ENCODE measurements around the gene ASCC1. TPM values are rescaled to one million over a fixed set of nuclear protein-coding genes. Genes with fewer than 3 reads are reported as not detected.

ASCC1 gene
- total and polyA plus RNA-seq, 2 of the 13 experiments (the other 11 are each of a cell fraction or from before 2014, with no cell fraction given): 21.6 to 30.1 TPM

DNA sequence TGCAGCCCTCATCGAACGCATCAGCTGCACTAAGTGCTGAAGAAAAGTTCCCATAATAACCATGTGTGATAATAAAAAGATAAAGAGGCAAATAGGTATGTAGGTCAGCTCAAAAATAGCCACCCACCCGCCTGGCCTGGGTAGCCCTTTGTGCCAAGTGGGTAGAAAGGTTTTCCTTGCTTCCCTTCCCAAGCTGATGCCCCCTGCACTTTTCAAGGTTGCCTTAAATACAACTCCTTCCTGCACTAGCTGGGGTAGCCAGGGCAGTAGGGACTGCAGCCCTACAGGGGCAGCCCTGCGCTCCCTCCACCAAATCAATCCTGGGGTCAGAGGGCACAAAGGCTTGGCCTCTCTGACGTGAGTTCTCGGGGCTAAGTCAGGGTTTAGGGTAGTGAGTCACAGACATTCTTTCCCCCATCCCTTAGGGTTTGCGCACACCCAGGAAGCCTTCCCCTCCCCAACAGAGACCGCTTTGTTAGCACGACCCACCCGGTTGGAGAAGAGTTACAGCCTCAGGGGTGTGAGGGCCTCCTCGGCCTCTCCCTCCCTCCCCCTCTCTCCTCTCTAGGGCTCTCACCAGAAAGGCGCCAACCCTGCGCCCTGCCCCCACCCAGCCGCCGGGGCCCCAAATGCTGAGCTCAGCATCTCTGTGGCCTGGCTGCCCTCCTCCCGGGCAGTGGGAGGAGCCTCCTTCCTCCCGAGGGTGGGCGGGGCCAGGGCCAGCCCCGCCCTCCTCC, 44.3 kb upstream of the ASCC1 start (continued):
- TF ChIP-seq, protein P1, sequence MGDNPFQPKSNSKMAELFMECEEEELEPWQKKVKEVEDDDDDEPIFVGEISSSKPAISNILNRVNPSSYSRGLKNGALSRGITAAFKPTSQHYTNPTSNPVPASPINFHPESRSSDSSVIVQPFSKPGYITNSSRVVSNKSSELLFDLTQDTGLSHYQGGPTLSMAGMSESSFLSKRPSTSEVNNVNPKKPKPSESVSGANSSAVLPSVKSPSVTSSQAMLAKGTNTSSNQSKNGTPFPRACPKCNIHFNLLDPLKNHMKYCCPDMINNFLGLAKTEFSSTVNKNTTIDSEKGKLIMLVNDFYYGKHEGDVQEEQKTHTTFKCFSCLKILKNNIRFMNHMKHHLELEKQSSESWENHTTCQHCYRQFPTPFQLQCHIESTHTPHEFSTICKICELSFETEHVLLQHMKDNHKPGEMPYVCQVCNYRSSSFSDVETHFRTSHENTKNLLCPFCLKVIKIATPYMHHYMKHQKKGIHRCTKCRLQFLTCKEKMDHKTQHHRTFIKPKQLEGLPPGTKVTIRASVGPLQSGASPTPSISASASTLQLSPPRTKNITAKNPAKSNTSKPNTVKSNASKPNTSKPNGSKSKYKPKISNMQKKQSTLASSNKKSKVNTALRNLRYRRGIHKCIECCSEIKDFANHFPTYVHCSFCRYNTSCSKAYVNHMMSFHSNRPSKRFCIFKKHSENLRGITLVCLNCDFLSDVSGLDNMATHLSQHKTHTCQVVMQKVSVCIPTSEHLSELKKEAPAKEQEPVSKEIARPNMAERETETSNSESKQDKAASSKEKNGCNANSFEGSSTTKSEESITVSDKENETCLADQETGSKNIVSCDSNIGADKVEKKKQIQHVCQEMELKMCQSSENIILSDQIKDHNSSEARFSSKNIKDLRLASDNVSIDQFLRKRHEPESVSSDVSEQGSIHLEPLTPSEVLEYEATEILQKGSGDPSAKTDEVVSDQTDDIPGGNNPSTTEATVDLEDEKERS (CRISPR knock-in tag; IDR thresholded peaks at IDR 0.05): peak; percentile 66; the same call in 1 of the 2 replicates
- TF ChIP-seq NCOA2 (CRISPR knock-in tag; IDR thresholded peaks at IDR 0.05) (peak; percentile 47), ZNF782 (CRISPR knock-in tag; IDR thresholded peaks at IDR 0.05; ENCODE audit: borderline replicate concordance) (peak; percentile 41; the same call in 1 of the 2 replicates), TARDBP (CRISPR knock-in tag; IDR thresholded peaks at IDR 0.05) (peak; percentile 80), TMF1 (CRISPR knock-in tag; IDR thresholded peaks at IDR 0.05; ENCODE audit: low read depth) (peak; percentile 38; the same call in 1 of the 2 replicates), THAP8 (CRISPR knock-in tag; IDR thresholded peaks at IDR 0.05; ENCODE audit: borderline replicate concordance) (no peak; the same call in 1 of the 2 replicates), AHR (CRISPR knock-in tag; IDR thresholded peaks at IDR 0.05) (no peak), HHEX (CRISPR knock-in tag; IDR thresholded peaks at IDR 0.05) (no peak), ETS1 (CRISPR knock-in tag; IDR thresholded peaks at IDR 0.05) (no peak), ATF3 (CRISPR knock-in tag; IDR thresholded peaks at IDR 0.05) (peak; percentile 62; the same call in 1 of the 2 replicates)
- TF ChIP-seq, protein P2, sequence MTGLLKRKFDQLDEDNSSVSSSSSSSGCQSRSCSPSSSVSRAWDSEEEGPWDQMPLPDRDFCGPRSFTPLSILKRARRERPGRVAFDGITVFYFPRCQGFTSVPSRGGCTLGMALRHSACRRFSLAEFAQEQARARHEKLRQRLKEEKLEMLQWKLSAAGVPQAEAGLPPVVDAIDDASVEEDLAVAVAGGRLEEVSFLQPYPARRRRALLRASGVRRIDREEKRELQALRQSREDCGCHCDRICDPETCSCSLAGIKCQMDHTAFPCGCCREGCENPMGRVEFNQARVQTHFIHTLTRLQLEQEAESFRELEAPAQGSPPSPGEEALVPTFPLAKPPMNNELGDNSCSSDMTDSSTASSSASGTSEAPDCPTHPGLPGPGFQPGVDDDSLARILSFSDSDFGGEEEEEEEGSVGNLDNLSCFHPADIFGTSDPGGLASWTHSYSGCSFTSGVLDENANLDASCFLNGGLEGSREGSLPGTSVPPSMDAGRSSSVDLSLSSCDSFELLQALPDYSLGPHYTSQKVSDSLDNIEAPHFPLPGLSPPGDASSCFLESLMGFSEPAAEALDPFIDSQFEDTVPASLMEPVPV (CRISPR knock-in tag; IDR thresholded peaks at IDR 0.05): peak; percentile 84; the same call in 1 of the 2 replicates
- TF ChIP-seq, protein P3, sequence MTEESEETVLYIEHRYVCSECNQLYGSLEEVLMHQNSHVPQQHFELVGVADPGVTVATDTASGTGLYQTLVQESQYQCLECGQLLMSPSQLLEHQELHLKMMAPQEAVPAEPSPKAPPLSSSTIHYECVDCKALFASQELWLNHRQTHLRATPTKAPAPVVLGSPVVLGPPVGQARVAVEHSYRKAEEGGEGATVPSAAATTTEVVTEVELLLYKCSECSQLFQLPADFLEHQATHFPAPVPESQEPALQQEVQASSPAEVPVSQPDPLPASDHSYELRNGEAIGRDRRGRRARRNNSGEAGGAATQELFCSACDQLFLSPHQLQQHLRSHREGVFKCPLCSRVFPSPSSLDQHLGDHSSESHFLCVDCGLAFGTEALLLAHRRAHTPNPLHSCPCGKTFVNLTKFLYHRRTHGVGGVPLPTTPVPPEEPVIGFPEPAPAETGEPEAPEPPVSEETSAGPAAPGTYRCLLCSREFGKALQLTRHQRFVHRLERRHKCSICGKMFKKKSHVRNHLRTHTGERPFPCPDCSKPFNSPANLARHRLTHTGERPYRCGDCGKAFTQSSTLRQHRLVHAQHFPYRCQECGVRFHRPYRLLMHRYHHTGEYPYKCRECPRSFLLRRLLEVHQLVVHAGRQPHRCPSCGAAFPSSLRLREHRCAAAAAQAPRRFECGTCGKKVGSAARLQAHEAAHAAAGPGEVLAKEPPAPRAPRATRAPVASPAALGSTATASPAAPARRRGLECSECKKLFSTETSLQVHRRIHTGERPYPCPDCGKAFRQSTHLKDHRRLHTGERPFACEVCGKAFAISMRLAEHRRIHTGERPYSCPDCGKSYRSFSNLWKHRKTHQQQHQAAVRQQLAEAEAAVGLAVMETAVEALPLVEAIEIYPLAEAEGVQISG (CRISPR knock-in tag; IDR thresholded peaks at IDR 0.05): peak; percentile 54
- TF ChIP-seq, protein P4, sequence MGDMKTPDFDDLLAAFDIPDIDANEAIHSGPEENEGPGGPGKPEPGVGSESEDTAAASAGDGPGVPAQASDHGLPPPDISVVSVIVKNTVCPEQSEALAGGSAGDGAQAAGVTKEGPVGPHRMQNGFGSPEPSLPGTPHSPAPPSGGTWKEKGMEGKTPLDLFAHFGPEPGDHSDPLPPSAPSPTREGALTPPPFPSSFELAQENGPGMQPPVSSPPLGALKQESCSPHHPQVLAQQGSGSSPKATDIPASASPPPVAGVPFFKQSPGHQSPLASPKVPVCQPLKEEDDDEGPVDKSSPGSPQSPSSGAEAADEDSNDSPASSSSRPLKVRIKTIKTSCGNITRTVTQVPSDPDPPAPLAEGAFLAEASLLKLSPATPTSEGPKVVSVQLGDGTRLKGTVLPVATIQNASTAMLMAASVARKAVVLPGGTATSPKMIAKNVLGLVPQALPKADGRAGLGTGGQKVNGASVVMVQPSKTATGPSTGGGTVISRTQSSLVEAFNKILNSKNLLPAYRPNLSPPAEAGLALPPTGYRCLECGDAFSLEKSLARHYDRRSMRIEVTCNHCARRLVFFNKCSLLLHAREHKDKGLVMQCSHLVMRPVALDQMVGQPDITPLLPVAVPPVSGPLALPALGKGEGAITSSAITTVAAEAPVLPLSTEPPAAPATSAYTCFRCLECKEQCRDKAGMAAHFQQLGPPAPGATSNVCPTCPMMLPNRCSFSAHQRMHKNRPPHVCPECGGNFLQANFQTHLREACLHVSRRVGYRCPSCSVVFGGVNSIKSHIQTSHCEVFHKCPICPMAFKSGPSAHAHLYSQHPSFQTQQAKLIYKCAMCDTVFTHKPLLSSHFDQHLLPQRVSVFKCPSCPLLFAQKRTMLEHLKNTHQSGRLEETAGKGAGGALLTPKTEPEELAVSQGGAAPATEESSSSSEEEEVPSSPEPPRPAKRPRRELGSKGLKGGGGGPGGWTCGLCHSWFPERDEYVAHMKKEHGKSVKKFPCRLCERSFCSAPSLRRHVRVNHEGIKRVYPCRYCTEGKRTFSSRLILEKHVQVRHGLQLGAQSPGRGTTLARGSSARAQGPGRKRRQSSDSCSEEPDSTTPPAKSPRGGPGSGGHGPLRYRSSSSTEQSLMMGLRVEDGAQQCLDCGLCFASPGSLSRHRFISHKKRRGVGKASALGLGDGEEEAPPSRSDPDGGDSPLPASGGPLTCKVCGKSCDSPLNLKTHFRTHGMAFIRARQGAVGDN (CRISPR knock-in tag; IDR thresholded peaks at IDR 0.05): peak; percentile 96

Data from HepG2 (cell line).